PFSK-1 (cell line): ENCODE measurements around the gene LRRC14B.

Source experiments
- FOXP2 ChIP-seq: optimal IDR thresholded peaks from 2 replicates; pipeline ENCODE3; 2011; ENCODE audit warnings: borderline replicate concordance, control low read depth, inconsistent platforms; ENCODE audit not compliant: insufficient read depth; ENCODE audit errors: extremely low read length, extremely low read depth
- POLR2AphosphoS5 ChIP-seq: IDR thresholded peaks from 2 replicates; pipeline ENCODE4 v1.6.1; 2012; ENCODE audit warnings: low read depth, mild to moderate bottlenecking, control low read depth, low read length, moderate library complexity
- SIN3A ChIP-seq: IDR thresholded peaks from 2 replicates; pipeline ENCODE4 v1.6.1; 2012; ENCODE audit warnings: mild to moderate bottlenecking, low read length, moderate library complexity, borderline replicate concordance; ENCODE audit not compliant: insufficient read depth
- TAF1 ChIP-seq: IDR thresholded peaks from 2 replicates; pipeline ENCODE4 v1.6.1; 2012; ENCODE audit warnings: low read length, control low read depth, borderline replicate concordance; ENCODE audit not compliant: insufficient read depth
- TF ChIP-seq, protein P1 (sequence below), 2 experiments: IDR thresholded peaks; 2 replicates each; pipeline versions ENCODE4 v1.6.1 to v1.8.0; 2011 to 2012; ENCODE audit warnings: low read depth in 2 of 2, low read length in 2 of 2, control low read depth in 1 of 2, inconsistent platforms in 1 of 2, mild to moderate bottlenecking in 1 of 2, moderate library complexity in 1 of 2; ENCODE audit not compliant: insufficient read depth in 1 of 2

LRRC14B gene

GRCh38 chr5:170971-171800, 20.1 kb upstream of the LRRC14B start:
- TF ChIP-seq TAF1 (no peak), FOXP2 (no peak), SIN3A (no peak), POLR2AphosphoS5 (no peak)
- TF ChIP-seq, protein P1, sequence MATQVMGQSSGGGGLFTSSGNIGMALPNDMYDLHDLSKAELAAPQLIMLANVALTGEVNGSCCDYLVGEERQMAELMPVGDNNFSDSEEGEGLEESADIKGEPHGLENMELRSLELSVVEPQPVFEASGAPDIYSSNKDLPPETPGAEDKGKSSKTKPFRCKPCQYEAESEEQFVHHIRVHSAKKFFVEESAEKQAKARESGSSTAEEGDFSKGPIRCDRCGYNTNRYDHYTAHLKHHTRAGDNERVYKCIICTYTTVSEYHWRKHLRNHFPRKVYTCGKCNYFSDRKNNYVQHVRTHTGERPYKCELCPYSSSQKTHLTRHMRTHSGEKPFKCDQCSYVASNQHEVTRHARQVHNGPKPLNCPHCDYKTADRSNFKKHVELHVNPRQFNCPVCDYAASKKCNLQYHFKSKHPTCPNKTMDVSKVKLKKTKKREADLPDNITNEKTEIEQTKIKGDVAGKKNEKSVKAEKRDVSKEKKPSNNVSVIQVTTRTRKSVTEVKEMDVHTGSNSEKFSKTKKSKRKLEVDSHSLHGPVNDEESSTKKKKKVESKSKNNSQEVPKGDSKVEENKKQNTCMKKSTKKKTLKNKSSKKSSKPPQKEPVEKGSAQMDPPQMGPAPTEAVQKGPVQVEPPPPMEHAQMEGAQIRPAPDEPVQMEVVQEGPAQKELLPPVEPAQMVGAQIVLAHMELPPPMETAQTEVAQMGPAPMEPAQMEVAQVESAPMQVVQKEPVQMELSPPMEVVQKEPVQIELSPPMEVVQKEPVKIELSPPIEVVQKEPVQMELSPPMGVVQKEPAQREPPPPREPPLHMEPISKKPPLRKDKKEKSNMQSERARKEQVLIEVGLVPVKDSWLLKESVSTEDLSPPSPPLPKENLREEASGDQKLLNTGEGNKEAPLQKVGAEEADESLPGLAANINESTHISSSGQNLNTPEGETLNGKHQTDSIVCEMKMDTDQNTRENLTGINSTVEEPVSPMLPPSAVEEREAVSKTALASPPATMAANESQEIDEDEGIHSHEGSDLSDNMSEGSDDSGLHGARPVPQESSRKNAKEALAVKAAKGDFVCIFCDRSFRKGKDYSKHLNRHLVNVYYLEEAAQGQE (IDR thresholded peaks at IDR 0.05; ENCODE audit: insufficient read depth in 1 of 2, low read depth in 2 of 2, low read length in 2 of 2), result no peak

DNA sequence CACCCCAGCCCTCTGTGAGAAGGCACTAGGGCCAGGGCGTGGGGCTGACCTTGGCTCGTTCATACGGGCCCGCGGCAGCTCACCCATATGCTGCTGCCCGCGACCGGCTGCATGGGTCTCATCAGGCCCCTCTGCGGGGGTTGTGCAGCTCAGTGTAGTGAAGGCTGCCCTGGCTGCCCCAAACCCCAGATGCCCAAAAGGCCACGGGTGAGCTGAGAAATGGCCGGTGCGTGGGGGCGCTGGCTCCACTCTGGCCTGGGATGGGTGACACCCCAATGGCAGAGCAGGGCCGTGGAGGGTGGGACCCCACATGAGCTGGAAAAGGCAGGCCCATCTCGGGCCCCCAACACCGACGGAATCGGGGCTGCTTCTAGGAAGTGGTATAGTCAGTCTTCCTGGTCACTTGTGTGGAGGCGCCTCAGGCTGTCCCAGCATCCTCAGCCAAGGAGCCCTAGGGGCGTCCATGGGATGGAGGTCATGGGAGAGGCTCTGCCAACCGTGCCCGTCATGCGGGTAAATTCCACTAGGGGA, 19.4 kb upstream of the LRRC14B start:
- TF ChIP-seq SIN3A, result no peak

DNA sequence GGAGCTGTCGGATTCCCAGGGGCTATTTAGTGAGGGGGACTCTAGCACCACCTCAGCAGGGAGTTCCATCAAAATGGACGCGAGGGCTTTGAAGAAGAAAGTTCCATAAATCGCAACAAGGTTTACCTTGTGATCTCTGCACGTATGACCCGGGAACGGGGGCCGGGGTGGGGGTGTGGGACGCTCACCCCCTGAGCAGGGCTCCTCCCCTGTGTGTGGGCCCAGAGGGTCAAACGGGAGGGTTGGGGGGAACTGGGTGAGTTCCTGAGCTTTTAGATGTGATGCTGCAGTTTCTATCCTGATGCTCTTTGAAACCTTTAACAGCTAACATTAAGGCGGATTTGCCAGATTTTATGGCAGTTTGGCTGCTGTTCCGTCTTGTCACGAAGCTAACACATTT, 18.9 kb upstream of the LRRC14B start:
- TF ChIP-seq FOXP2 (no peak), TAF1 (no peak), POLR2AphosphoS5 (no peak), SIN3A (no peak)
- TF ChIP-seq, protein P1 (IDR thresholded peaks at IDR 0.05; ENCODE audit: insufficient read depth in 1 of 2, low read depth in 2 of 2, low read length in 2 of 2), result no peak

DNA sequence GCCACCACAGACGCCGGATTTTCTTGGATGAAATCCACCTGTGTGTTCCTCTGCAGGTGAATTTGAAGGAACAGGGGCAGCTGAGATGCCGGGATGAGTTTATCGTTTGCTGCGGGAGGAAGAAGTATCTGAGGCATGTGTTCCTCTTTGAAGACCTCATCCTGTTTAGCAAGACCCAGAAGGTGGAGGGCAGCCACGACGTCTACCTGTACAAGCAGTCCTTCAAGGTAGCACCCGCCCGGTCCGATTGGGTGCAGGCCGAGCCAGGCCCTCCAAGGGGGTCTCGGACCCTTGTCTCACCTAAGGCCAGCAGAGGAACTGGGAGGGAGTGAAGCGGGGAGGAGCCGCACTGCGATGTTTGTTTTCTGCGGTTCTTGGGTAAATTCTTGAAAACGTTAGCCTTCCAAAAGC, 18.4 kb upstream of the LRRC14B start:
- no peak for TF ChIP-seq FOXP2
- TF ChIP-seq TAF1, result no peak
- TF ChIP-seq, protein P1 (IDR thresholded peaks at IDR 0.05; ENCODE audit: insufficient read depth in 1 of 2, low read depth in 2 of 2, low read length in 2 of 2), result no peak

DNA sequence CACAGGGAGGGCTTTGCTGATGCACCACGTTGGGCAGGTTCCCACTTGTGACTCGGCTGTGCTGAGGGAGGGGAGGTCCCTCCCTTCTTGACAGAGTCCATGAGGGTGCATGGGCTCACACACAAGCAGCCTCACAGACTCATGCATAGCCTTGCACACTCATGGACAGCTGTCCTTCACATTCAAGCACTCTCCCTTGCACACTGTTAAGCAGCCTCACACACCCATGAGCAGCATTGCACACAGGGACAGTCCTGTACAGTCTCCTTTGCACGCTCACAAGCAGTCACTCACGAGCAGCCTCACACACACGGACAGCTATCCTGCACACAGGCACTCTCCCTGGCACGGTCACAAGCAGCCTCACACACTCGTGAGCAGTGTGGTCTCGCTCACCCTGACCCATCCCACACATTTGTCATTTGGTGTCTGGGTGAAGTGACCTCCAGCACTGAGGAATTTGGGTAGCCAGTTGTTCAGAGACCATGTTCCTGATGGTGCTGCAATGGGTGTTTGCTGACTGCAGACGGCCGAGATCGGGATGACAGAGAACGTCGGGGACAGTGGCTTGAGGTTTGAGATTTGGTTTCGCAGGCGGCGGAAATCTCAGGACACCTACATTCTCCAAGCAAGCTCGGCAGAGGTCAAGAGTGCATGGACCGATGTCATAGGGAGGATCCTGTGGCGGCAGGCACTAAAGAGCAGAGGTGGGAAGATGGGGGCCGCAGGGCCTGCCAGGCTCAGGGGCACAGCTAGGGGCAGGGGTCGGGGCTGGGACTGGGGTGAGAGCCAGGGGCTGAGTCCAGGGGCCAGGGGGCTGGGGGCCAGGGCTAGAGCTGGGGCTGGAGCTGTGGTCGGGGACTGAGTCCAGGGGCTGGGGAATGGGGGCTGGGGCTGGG, 17.7 kb upstream of the LRRC14B start:
- TF ChIP-seq, protein P1 (IDR thresholded peaks at IDR 0.05; ENCODE audit: insufficient read depth in 1 of 2, low read depth in 2 of 2, low read length in 2 of 2), result no peak
- no peak for TF ChIP-seq FOXP2
- TF ChIP-seq POLR2AphosphoS5, result no peak
- TF ChIP-seq TAF1, result no peak
- no peak for TF ChIP-seq SIN3A
